ENCODE results near the gene MUC22.
"Not testable (repeated sequence)": the region's sequence is repeated elsewhere in the genome, so short reads cannot be mapped to it uniquely, and the experiment has no call there.

MUC22 gene

DNA sequence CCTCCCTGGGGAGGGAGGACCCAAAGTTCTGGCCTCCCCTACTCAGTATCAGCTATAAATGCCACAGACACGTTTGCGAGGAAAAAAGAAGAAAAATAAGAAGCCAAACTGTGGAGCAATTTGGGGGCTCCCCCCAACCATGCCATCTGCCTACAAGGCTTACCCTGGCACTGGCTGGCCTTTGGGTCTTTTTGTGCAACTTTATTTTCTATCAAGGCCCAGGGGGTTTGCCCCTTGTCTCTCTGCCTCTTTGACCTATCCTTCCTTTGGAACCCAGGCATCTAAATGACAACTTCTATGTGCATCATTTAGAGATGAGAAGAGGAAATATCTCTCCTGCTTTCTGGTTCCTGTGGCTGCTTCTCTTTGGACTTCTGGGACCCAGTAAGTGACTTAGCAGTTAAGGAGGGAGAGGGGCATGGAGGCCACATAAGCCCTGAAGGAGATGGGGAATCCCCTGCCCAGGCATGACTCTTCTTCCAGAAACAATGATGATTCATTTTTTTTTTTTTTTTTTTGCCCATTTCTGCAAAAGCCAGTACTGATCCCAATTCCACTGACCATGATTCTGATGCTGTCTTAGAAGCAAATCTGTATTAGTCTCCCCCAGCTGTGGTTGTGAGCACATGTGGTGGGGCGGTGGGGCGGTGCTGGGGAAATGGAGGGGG, at the start of gene MUC22:
MUC22 (plus strand) TSS at position 82 of the 668 bp plus-strand sequence; CDS start at position 315, 233 bp downstream.
- no peak for DNase-seq

DNA sequence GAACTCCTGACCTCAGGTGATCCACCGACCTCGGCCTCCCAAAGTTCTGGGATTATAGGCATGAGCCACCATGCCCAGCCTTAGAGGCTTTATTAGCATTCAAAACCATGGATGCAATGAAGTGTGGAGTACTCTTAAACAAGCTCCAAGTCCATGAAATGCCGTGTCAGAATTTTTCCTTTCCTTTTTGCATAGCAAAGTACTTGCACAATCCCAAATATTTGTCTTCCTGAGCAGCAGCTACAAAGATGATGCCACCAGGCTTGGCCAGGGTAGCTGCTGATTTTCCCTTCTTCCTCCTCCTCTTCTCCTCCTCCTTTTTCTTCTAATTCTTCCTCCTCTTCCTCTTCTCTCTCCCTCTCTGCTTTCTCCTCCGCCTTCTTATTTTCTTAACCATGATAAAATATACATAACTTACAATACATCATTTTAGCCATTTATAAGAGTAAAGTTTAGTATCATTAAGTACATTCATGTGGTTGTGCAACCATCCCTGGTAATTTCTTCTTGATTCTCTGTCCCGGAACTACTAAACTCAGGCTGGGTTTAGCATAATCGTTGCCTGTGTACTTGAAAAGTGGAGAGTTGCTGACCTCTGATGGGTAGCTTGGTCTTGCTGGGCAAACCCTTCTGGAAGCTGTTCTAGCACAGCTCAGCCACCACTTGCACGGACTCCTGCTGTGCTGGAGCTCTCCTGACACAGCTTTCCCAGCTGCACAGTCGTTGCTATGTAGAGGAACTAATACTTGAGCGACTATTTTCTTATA, 49.2 kb upstream of the MUC22 start:
- DNase-seq: no peak

DNA sequence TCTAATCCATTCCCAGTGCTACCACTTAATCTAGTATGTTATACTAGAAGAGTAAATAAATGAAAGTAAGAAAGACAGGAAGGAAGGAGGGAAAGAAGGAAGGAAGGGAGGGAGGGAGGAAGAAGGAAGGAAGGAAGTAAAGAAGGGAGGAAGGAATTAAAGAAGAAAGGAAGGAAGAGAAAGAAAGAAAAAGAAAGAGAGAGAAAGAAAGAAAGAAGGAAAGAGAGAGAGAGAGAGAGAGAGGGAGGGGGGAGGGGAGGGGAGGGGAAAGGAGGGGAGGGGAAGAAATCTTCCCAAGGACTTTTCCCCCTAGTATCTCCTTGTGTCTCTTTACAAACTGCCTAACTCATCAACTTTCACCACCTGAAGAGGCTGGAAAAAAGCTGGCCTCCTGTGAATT, 47.6 kb upstream of the MUC22 start:
- DNase-seq: no peak

DNA sequence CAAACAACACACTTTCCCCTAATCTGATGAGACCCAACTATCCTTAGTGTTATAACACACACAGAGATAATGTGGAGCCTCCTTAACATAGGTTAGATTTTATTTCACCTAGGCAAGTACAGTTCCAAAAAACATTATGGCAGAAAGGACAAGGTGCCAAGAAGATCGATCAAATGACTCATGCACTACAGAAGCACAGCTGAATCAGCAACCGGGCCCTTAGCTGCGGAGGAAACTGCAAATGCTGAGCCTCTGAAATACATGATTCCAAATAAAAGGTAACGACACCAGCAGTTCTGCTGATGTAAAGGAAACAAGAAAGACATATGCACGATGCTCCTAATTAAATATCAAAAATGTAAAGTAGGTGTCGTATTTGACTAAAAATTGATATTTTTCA, 46.6 kb upstream of the MUC22 start:
- DNase-seq: peak; percentile 3

DNA sequence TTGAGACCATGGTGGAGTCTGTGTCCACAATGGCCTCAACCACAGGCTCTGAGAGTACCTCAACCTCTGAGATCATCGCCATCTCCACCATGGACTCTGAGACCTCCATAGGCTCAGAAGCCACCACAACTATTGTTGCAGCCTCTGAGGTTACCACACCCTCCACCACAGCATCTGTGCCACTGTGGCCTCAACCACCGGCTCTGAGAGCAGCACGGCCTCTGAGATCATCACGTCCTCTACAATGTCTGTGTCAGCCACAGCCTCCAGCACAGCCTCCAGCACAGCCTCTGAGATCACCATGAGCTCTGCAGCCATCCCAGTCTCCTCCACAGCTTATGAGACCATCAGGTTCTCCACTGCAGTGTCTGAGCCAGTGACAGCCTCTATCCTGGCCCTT, 46.2 kb upstream of the MUC22 start:
- peak; percentile 20 for DNase-seq

DNA sequence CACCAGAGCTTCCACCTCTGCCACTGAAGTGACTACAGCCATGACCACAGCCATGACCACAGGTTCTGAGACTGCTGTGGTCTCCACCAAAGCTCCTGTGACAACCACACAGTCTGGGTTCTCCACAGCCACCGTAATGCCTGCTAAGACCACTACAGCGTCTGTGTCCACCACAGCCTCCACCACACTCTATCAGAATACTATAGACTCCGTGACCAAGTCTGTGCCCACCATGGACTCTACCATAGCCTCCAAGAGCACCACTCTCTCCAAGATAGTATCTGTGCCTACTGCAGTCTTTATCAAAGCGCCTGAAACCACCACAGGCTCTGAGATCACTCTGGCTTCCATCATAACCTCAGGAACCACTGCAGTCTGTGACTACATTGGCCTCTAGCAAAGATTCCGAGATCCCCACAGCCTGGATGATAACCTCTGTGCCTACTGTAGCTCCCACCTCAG, 45.1 kb upstream of the MUC22 start:
- peak; percentile 10 for DNase-seq

DNA sequence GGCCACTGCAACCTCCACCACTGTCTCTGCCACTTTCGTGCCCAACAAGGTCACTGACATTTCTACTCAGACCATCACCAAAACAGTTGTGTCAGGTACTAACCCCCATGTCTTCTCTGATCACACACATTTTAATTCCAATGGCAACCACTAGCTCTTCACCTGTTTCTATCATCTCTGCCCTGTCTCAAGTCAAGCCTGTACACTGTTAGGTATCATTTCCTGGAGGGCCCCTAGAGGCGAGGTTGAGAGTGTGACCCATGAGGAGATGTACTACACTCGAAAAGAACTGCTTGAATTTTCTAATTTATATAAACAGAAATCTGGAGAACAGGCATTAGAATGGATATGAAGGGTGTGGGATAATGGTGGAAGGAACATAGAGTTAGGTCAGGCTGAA, 44.1 kb upstream of the MUC22 start:
- DNase-seq: no peak

DNA sequence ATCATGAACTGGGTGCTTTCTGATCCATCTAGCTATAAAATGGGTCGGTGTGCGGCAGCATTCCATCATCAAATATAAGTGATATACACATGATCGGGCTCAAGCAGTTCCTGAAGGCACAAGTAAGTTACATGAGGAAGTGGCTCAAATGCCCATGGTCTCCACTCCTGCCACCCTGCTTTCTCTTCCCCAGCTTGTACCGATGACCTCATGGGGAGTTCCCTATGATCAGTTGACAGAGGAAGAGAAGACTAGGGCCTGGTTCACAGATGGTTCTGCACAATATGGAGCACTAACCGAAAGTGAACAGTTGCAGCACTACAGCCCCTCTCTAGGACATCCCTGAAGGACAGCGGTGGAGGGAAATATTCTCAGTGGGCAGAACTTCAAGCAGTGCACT, 41.1 kb upstream of the MUC22 start:
- not testable (repeated sequence) for DNase-seq

DNA sequence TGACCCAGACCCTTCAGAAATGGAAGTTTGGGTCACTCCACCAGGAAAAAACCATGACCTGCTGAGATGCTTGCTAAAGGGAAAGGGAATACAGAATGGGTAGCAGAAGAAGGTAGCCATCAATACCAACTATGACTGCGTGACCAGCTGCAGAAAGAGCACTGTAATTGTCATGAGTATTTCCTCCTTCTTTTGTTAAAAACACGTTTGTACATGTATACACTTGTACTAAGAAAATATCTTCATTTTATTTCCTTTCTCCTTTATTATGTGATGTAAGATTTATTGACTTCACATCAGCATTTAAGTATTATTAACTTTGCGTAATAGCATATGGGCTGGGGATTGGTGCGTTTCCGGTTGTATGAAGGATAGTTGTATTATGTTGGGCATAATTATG, 39.3 kb upstream of the MUC22 start:
- no peak for DNase-seq

DNA sequence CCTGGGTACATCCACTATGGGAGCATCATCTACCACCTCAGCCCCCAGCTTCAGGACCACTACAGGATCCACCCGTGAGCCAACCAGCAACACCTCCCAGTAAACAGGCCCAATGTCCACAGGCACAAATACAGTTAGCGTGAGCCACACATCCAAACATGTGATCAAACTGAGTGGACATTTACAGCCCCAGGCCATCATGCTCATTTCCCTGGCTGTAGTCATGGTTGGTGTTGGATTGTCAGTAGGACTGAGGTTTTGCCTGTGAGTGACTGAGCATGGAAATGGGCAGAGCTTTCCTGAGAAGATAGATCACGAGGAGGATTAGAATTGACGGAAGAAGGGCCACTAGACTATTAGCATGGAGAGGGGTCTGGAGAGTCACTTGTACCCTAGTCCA, 37.5 kb upstream of the MUC22 start:
- DNase-seq: no peak

DNA sequence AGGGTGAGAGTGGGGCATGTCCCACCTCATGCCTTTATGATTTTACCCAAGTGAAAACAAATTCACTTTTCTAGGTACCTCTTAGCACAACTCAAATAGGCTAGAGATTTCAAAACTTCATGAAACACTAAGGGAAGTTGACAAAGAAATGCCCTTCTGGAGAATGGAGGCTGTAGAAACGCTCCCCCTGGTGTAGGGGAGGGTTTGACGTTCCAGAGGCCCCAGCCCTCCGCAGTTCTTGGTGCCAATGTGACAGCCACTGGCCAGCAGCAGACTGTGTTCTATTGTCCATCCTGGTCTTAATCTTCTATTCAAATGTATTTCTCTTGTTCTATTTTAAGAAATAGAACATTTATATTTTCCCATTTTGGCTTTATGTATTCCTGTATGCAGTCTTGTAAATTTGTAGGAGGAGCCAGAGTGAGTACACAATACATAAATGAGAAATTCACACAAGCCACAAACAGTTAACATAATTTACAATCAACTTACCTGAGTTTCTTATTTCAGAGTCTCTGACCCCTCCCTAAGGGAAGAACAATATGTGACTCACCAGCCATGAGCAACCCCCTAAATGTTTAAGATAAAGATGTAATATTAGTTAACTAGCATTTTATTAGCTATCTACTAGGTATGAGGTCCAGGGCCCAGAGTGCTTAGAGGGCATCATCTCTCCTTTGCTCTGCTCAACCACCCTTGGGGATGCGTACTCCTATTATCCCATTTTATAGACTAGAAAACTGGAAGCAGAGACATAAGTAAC, 35.6 kb upstream of the MUC22 start:
- no peak for DNase-seq

DNA sequence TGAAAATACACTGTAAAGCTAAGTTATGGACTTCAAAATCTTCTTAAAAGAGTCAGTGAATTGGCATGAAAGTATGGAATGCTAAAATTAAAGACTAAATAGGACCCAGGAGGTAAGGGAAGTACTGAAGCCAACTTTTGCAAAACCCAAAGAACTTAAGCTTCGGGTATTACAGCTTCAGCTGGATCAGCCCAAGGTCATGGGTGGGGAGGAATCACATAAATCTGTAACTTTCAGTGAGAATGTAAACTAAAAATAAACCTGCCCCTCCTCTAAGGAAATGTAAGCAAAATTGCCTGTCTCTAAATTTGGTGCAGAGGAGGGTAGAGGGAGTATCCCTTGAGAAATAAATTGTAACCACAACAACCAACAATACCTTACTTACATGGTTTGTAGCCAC, 31.1 kb upstream of the MUC22 start:
- no peak for DNase-seq

DNA sequence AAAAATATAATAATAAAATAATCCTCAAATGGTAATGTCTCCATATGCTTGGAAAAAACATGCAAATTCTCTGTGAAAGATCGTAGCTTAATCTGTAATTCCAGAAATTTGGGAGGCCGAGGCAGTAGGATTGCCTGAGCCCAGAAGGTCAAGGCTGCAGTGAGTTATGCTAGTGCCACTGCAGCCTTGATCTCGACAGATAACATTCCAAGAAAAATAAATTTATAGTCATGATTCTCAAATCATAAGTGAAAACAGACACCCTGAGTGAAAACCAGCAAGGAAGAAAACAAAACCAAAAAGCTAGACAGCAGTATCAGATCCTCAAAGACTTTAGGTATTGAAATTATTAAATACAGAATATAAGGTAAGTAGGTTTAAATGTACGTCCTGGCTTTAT, 30.6 kb upstream of the MUC22 start:
- DNase-seq: no peak

DNA sequence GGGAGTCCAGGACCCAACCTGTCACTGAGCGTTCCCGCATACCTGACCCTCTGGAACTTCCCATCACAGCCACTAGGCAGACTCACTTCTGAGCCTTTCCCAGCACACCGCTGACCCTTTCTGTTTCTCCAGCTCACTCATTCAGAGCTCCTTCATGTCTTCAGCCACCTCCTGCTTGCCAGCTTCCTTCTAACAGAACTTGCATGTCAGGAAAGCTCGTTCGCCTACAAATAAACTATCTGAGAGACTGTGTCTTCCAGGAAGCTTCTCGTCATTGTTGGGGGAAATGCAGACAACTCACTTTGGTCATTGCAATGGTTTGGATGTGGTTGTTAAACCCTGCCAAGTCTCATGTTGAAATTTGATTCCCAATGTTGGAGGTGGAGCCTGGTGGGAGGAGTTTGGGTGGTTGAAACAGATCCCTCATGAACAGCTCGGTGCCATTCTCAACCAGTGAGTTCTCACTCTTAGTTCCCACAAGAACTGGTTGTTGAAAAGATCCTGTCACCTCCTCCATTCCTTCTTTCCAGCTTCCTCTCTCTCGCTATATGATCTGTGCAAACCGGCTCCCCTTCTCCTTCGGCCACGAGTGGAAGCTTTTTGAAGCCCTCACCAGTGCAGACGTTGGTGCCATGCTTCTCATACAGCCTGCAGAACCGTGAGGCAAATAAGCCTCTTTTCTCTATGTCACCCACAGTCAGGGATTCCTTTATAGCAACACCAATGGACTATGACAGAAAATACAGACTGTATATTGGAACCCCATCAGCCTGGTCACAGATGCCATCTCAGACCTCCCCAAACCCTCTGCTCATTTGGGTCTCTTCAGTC, 28.1 kb upstream of the MUC22 start:
- no peak for DNase-seq

DNA sequence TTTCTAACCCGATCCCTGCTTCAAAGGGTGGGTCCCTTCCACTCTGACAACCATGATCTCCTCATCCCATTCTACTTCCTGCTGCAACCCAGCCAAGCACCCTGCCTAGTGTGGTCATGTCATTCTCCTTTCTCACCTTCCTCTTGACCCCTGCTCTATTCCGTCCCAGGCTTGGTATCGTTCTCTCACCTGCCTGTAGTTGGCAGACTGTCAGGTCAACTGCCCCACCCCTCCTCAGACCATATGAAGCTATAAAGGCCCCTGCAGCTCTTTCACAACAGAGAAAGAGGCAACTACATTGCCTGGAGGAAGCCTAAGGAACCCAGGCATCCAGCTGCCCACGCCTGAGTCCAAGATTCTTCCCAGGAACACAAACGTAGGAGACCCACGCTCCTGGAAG, 26.8 kb upstream of the MUC22 start, which contains the start of gene MUC21:
MUC21 (plus strand) TSS at position 280 of the 400 bp plus-strand sequence. CDS start 241 bp downstream, outside the sequence.
- no peak for DNase-seq

DNA sequence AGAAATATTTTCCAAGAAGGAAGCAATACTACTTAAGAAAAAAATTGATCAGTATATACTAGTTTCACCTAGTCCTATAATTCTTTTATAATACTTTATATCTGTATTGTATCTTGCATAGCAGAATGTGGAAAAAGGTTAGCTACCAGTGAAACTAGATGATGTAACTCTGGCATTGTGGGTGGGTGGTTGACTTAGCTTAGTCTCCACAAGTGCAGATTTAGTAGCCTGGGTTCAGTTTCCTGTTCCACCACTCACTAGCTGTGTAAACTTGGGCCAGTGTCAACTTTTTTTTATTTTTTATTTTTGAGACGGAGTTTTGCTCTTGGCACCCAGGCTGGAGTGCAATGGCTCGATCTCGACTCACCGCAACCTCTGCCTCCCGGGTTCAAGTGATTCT, 24.8 kb upstream of the MUC22 start:
- DNase-seq: no peak

DNA sequence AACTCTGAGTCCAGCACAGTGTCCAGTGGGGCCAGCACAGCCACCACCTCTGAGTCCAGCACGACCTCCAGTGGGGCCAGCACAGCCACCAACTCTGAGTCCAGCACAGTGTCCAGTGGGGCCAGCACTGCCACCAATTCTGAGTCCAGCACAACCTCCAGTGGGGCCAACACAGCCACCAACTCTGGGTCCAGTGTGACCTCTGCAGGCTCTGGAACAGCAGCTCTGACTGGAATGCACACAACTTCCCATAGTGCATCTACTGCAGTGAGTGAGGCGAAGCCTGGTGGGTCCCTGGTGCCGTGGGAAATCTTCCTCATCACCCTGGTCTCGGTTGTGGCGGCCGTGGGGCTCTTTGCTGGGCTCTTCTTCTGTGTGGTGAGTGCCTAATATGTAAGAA, 23.0 kb upstream of the MUC22 start:
- DNase-seq: no peak

DNA sequence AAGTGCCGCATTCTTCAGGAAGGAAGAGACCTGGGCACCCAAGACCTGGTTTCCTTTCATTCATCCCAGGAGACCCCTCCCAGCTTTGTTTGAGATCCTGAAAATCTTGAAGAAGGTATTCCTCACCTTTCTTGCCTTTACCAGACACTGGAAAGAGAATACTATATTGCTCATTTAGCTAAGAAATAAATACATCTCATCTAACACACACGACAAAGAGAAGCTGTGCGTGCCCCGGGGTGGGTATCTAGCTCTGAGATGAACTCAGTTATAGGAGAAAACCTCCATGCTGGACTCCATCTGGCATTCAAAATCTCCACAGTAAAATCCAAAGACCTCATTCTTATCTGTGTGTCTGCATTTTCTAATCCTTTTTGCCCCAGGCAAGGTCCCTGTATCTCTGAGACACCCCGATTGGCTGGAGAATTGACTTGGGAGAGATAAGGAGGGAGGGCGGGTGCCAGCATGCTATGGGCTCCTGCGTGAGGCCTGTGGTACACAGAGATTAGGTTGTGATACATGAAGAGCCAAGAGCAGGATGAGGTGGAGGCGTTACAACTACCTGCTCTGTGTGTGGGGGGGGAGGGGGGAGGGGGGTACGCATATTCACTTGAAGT, 22.0 kb upstream of the MUC22 start:
- DNase-seq: no peak

DNA sequence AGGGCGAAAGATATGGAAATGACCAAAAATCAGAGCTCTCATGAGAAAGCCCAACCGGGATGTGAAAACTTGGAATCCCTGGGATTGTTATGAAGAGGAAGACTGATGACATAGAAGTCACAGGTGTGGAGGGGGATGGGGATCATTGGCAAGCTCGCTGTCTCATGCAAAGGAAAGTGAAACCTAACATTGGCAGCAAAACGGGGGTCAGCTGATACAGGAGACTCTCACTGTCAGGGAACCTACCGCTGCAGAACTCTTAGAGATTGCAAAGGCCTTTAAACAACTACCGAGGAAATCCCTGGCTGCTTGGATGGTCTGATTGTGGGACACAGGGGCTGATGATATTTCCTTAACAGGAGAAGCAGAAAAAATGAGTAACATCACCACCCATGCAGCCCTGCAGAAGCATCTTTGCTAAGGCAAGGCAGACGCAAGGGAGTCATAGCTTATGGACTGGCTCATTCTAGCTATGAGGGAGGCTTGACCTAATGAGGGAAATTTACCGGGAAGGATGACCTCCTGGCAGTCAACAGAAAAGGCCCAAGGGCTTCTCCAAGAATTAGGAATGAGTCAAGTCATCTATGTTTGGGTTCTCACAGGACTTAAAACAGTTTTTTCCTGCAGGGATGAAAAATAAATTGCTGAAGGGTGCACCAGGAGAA, 19.7 kb upstream of the MUC22 start:
- DNase-seq: no peak

DNA sequence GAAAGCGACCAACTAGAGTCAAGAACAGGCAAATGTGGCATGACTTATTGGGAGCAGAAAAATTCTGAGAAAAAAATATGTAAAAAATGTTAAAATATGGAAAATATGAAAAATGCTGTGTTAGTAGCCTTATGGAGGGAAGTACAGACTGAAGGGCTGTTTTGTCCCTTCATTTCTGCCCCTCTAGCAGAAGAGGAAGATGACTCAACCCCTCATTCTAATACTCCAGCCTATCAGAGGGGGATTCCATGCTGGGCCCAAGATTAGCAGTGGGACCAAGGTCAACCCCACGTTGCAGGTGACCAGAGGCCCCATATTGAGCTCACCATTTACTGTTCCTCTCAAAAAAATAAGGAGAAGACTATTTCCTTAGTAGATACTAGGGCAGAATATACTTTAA, 18.4 kb upstream of the MUC22 start:
- DNase-seq: no peak

DNA sequence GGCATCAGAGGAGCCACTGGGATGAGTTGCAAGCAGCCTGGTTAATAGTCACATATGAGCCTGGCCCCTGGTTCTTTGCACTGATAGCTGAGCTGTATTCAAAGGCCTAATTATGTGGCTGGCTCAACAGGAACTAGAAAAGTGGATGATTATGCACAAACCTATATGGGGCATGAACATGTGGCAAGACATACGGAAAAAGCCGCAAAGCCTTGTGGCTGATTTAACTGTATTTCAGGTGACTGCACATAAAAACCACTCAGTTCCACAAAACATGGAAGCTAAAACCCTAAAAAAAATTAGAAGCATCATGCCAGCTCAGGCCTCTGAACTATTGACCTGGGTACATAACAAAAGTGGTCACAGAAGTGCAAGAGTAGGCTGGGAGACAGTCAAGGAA, 13.0 kb upstream of the MUC22 start:
- DNase-seq: no peak

DNA sequence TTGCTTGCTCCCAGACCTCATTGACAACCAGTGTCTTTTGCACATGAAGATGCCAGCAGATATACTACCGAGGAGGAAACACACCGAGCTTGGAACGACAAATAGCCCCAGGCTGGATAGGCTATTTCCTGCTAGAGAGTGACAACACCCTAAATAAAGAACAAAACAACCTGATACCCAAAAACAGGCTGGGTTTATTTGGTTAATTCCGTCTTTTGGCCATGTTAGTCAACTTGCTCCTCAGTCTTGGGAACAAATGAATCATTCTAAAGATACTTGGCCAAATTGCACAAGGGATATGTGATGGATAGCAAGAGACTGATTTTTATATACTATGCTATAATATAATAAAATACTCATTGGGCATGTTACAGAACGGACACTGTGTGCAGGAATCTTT, 11.5 kb upstream of the MUC22 start:
- DNase-seq: no peak
